T47D (cell line): ENCODE data around the gene HIBADH.
"Not testable (repeated sequence)": the region's sequence is repeated elsewhere in the genome, so short reads cannot be mapped to it uniquely, and the experiment has no call there.

Source experiments
- DNase-seq, 2 experiments: peaks; one replicate each; pipeline versions ENCODE4 v3.0.0 to v3.0.0-alpha.2; 2011 to 2012; ENCODE audit warnings: low read depth in 1 of 2, low spot score in 1 of 2
- JUND ChIP-seq: IDR thresholded peaks from 2 replicates; pipeline ENCODE4 v1.6.1; 2012; ENCODE audit warnings: low read depth
- in situ Hi-C: cut with HindIII; loops from 2 replicates; pipeline ENCODE4 v1.10.0; 2016; ENCODE audit warnings: low sequenced_read_pairs, low pct_unique_long_range_greater_than_20kb

HIBADH gene

GRCh38 chr7:27690649-27691048 is 28.0 kb upstream of the HIBADH start:
- in situ Hi-C loops: no loop called here
- DNase-seq: no peak
- no peak for TF ChIP-seq JUND

DNA sequence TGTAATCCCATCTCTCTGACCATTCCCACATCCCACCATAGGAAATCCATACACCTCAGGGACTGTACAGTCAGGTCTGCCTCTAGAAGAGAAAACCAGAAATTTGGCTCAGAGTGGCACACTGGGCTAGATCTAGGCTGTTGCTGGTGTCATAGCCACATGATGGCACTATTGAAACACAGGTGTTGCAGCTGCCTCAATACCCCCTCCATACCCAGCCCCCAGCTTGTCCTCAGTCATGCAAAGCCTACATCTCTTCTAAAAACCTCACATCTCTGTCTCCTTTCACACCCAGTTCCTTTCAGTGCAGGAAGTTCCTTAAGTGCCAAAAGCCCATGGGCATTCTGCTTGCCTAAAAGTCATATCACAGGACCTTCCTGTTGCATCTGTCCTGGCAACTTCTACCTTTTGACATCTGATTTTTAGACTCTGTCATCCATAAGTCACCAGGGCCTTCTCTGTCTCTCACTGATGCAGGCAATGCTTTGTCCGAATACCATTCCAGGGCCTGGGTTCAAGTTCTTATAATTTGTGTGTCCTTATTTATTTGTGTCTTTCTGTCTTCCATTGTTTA is 27.0 kb upstream of the HIBADH start:
- TF ChIP-seq JUND: no peak
- DNase-seq: peak; percentile 48 to 76
- in situ Hi-C loops: no loop called here

GRCh38 chr7:27689150-27689549 is 26.5 kb upstream of the HIBADH start:
- DNase-seq: no peak
- in situ Hi-C loops: no loop called here
- no peak for TF ChIP-seq JUND

- no peak for DNase-seq
- no peak for TF ChIP-seq JUND
- in situ Hi-C loops: no loop called here
Observed at GRCh38 chr7:27688646-27689045, 26.0 kb upstream of the HIBADH start.

GRCh38 chr7:27688056-27688455 is 25.4 kb upstream of the HIBADH start:
- TF ChIP-seq JUND: no peak

DNA sequence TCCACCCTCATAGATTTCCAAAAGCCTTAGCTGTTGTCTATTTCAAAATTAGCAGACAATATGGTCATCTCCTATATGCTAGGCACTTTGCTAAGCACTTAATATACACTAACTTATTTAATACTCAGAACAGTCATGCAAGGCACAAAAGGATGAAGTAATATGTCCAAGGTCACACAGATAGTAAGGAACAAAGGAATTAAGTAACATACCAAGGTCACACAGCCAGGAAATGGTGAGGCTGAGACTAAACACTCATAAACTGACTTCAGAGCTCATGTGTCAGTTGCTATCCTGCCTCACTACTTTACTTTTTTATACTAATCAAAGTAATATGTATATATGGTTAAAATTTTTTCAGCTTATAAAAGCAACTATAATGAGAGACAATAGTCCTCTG is 23.6 kb upstream of the HIBADH start:
- in situ Hi-C loops: no loop called here
- DNase-seq: no peak
- TF ChIP-seq JUND: no peak

More at GRCh38 chr7:27688056-27688455, 25.4 kb upstream of the HIBADH start:
- DNase-seq: no peak
- in situ Hi-C loops: no loop called here

DNA sequence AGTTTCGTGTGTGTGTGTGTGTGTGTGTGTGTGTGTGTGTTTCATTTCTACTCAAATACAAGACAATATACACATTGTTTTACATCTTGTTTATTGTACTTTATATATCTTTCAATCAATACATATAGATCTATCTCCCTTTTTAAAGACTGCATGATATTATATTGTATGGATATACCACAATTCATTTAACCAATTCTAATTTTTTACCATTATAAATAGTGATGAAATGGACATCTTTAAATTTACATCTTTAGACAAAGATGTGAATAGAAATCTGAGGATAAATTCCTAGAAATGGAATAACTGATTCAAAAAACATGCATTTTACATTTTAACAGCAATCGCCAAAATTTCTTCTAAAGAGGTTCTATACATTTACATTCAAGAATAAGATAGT is 23.2 kb upstream of the HIBADH start:
- TF ChIP-seq JUND: no peak
- DNase-seq: no peak
- in situ Hi-C loops: no loop called here

GRCh38 chr7:27685209-27685608 is 22.5 kb upstream of the HIBADH start:
- peak in 1 of 2 experiments; percentile 43 for DNase-seq
- in situ Hi-C loops: no loop called here
- TF ChIP-seq JUND: no peak

GRCh38 chr7:27684491-27684890 is 21.8 kb upstream of the HIBADH start:
- no peak for DNase-seq
- TF ChIP-seq JUND: no peak
- in situ Hi-C loops: no loop called here

GRCh38 chr7:27680610-27681009 is 17.9 kb upstream of the HIBADH start:
- in situ Hi-C loops: no loop called here
- TF ChIP-seq JUND: no peak

GRCh38 chr7:27678617-27679260 is 16.1 kb upstream of the HIBADH start:
- DNase-seq: no peak
- no peak for TF ChIP-seq JUND
- in situ Hi-C loops: no loop called here

More at GRCh38 chr7:27680610-27681009, 17.9 kb upstream of the HIBADH start:
- DNase-seq: no peak

DNA sequence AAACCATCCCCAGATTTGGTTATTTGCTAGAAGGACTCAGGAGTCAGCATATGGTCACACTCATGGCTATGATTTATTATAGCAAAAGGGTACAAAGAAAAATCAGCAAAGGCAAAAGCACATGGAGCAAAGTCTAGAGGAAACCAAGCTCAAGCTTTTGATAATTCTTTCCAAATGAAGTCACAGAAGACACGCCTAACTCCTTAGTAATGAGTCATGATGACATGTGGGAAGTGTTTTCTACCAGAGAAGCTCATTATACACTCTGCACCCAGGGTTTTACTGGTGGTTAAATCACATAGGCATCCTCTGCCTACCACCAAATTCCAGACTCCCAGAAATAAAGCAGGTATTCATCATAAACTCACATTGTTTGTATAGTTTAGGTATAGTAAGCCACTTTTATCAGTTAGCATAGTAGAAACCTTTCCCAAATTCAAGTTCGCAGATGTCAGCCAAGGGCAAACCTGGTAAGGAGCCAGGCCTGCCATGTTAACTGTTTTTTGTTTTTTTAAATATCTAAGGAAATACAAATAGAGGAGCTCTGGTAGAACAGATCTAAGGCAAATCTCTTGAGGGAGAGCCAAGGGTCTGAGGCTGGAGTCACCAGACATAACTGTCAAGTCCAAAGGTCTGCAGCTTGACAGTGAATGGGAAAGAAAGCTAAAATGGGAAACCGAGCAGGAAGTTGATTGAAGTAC is 15.4 kb upstream of the HIBADH start:
- in situ Hi-C loops: no loop called here
- no peak for TF ChIP-seq JUND
- no peak for DNase-seq

GRCh38 chr7:27674126-27674525 is 11.4 kb upstream of the HIBADH start:
- in situ Hi-C loops, DNase-seq: not testable (repeated sequence)

DNA sequence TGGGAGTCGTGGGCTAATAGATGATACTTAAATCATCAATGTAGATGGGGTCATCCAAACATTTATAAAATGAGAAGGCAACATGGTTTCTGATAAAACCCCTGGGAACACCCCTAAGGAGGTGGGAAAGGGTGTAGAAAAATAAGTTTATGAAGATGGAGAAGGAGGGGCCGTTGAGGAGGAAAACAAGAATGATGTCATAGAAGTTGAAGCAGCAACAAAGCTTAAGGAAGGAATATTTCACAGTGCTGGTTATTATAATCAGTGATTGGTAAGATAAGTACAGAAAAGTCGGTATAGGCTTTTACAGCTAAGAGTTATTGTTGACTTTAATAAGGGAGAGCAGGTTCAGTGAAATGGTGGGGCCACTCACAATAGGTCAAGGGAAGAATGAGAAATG is 9.0 kb upstream of the HIBADH start:
- TF ChIP-seq JUND: no peak
- DNase-seq: no peak
- in situ Hi-C loops: no loop called here
